GM19463 (cell line): Measurements from ENCODE around the gene E2F4.

Source experiments
- ATAC-seq: cut with Tn5 transposase; IDR thresholded peaks from one replicate; pipeline ENCODE4 v1.9.1; 2021; ENCODE audit warnings: mild to moderate bottlenecking, moderate library complexity; ENCODE audit not compliant: unreplicated experiment

Gene E2F4

DNA sequence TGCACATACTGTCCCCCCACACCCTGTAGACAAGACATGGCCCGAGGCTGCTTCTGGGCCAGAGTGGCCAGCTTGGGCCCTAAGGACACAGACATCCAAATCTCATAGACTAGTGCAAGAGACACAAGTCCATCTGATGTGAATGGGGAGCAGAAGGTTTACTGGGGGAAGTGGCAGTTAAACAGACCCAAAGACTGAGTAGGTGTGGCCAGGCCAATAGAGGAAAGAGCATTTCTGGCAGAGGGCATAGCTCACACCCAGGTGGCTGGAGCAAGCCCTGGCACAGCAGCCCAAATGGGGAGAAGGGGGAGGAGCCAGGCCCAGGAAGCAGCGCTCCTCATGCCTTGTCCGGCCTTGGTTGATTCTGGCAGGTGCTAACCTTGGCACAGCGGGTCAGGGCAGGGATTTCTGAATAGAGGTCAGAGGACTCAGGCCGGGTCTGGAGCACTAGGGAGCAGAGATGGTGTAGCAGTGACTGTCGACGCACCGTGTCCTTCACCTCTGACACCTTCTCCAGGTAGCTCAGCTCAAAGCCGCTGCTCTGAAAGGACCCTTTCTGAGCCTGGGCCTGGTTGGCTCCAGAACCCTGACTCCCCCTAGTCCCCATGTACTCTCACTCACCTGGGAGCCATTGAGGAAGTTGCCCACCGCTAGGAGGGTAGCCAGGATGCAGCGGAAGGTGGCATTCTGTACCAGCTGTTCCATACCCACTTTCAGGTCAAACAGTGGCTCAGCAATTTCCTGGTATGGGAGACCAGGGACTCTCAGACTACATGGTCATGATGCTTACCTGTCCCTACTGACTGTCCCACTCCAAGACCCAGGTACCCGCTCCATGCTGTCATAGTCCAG, 39.1 kb downstream of the E2F4 start:
- no peak for ATAC-seq

DNA sequence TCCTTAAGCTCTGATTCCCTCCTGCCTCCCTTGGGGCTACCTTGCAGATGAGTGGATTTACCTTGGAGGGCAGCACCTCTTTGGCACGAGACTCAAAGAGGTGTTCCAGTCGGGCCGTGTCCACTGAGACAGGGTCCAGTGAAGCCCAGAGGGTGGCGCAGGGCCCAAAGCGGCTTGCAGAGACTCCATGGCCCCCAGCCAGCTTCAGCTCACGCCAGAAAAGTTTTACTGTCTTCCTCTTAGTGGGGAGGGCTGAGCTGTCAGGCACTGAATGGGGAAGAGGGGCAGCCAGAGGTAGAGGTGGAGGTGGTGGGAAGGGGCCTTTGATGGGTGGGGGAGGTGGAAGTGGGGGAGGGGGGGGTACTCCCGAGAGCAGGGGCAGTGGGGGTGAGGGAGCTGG, 41.6 kb downstream of the E2F4 start:
- ATAC-seq: no peak

DNA sequence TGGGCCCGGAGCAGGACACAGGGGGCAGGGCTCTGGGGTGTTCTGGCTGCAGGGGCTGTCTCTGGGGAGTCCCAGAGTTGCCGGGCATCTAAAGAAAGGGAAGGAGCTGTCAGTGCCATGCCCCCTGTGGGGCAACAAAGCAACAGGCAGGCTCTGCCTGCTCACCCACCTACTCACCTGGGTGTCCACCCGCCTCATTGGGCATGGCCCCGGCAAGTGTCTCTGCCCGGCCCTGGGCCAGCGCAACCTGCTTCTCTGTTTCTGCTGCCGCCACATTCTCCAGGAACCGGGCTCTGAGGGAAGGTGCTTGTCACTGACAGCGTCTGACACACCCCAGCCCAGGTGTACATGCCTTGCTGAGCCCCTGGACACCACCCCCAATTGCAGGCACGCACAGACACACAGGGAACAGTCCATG, 42.2 kb downstream of the E2F4 start:
- ATAC-seq: no peak

DNA sequence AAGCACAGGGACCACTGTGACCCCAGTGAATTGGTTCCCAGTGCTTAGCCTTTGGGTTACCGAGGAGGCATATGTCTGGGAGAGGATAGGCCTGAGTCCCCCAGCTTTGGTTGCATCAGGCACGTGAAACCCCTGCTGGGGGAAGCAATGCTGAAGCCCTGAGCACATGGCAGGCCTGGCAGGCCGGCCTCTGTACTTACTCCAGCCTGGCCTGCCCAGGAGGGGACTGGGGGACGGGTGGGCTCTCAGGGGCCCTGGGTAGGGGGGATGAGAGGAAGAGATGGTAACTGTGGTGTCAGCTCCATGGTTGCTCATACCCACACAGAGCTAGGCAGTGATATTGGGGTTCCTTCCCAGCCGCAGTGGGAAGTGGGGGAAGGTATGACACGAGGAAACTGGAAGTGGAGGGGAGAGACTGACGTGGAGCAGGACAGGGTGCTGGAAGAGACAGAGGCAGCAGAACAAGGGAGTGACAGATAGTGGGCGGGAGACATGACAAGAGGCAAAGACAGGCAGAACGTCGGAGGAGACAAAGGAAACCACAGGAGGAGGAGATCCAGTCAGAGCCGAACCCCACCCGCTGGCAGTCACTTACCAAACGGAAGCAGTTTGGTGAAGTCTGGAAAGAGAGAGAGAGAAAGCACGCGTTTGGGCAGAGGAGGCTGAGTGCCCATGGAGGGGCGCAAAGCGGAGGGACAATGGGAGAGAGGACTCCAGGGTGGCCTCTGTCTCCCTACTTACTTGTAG, 44.0 kb downstream of the E2F4 start:
- no peak for ATAC-seq

DNA sequence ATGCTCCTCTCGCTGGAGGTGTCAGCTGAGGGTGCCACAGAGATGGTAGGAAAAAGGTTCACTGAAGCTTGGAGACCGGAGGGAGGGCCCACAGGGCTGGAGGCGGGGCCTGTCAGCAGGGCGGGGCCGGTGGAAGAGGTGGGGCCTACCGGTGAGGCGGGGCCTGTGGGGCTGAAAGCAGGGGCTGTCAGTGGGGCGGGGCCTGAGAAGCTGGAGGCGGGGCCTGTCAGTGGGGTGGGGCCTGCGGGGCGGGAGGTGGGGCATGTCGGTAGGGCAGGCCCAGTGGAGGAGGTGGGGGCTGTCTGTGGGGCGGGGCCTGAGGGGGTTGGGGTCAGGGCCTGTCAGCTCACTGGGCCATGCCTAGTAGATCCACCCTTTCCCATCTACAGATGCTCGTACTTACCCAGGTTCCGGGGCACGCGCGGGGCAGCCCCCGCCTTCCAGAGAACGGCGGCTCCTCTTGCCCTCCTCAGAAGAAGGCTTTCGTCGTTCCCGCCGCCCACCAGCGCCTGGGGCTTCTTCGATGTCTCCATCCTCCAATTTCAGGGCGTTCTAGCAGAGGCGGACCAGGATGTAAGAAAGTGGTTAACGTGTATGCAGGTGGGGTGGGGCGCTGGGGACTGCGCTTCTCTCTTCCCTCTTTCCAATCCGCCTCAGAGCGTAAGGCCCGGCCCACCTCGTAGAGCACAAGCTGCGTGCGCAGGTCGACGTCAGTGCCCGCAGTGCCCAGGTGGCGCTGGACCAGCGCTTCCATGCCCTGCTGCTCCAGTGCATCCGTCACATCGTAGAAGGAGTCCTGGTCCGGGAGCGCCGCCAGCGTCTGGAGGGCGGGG, 44.8 kb downstream of the E2F4 start:
- no peak for ATAC-seq

DNA sequence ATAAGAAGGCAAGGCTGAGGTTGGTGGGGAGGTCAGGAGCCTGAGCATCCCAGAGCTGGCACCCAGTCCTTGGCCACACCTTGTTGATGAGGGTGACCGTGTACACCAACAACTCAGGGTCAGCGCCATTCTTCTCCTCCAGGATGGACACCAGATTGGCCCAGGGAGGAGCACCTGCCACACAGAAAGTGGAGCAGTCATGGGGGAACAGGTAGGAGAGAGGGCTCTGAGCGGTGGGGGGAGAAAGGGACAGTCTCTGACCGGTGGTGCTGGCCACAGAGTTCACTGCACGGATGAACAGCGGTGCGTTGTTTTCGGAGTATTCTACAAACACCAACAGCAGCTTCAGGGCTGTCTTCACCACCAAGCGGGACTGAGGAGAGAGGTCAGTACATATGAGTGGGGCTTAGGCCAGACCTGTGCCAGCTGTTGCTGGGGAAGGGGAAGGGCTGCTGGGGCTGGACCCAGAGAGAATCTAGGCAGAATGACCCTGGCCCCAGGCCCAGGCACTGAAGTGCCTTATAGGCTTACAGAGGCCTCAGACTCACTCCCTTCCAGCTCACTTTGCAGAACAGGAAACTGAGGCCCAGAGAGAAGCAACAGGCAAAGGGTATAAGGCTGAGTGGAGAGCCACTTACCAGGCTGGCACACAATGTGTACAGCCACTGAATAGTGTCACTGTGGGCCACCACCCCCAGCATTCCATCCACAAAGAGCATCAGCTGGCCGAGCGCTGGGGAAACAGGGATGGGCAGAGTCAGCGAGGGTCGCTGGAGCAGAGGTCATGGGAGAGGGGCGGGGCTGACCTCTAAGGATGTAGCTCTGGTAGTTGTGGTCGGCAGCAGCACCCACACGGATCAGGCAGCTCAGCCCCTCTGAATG, 45.7 kb downstream of the E2F4 start:
- no peak for ATAC-seq

DNA sequence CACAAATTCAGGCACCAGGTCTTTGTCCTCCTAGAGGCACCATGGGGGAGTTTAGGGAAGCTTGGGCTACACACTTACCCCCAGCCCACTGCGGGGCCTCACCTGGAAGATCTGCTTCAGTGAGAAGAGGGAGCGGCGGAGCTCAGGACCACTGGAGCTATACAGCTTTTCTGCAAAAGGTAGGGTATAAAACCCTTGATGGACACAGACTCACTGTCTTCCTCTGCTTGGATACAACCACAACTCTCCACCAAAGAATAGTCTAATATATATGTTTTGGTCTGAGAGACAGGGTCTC, 46.3 kb downstream of the E2F4 start:
- no peak for ATAC-seq

DNA sequence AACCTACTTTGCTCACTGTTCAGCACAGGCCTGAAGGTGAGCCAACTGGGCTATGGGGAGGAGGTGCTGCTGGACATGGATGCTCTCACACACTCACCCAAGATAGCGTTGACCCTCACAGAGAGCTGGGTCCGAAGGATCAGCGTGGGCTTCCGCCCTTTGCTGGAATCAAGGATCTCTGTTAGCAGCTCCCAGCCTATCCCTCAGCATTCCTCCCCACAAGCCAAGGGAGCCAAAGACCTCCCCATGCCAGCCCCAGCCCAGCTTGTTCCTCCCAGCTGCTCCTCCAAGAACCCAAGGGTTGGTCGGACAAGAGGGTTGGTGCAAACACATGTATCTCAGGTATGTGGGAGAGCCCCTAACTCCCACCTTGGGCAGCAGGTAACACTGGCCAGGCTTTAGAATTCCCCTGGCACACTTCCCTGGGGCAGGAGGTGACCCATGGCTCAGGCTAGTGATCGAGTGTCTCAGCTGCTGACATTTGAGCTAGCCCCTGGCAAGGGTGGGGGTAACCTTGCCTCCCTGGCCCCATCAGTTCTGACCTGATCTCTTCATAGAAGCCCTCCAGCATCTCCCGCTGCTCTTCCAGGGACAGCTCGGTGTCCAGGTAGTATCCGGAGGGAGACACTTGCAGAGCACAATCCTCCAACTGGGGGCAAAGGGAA, 47.0 kb downstream of the E2F4 start:
- ATAC-seq: no peak

DNA sequence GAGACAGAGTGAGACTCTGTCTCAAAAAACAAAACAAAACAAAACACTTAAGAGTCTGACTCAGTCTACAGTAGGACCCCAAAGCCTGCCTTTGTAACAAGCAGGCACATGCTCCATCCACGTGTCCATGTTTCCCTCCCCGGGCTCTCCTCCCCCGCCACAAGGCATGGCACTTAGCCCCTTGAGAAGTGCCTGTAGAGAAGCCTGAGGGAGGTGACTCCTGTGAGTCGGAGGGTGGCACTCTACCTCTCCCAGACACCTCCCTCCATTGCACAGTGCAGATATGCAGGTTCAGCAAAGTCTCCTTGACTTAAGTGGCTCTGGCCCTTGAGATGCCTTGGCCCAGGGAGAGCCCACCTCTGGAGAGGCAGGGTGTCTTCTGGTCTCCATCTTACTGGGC, 48.6 kb downstream of the E2F4 start:
- ATAC-seq: no peak

DNA sequence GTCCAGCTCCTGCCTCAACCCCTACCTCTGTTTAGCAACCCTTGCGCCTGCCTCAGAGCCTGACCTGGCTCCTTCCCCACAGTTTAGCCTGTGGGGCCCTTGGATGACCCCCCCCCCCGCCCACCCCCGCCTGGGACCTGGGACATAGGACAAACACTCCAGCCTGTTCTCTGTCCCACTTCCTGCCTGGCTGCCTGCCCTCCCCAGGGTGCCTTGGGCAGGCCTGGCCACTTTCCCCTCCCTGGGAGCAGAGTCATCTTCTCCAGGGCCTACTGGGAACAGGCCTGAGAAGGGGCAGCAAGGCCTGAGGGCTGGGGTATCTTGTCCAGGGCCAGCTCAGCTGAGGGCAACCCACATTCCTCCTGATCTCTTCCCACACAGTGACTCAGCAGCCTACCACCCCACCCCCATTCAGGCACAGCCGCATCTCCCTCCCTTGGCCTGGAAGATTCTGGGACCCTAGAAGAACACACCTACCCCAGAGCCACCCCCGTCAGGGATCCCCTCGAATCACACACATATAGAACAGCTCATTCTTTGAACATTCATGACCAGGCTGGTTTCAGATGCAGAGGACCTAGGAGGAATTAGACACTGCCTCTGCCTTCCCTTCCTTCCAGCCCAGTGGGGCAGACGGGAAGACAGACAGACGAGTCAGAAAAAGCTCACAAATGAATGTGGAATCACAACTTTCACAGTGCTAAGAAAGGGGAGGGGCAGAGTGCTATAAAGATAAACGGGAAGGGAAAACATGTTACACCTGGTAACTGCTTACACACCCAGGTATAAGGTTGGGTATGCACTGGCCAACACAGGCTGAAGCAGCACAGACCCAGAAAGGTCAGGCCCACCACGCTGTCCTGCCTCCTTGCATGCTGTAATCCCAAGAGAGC, 49.3 kb downstream of the E2F4 start:
- no peak for ATAC-seq

DNA sequence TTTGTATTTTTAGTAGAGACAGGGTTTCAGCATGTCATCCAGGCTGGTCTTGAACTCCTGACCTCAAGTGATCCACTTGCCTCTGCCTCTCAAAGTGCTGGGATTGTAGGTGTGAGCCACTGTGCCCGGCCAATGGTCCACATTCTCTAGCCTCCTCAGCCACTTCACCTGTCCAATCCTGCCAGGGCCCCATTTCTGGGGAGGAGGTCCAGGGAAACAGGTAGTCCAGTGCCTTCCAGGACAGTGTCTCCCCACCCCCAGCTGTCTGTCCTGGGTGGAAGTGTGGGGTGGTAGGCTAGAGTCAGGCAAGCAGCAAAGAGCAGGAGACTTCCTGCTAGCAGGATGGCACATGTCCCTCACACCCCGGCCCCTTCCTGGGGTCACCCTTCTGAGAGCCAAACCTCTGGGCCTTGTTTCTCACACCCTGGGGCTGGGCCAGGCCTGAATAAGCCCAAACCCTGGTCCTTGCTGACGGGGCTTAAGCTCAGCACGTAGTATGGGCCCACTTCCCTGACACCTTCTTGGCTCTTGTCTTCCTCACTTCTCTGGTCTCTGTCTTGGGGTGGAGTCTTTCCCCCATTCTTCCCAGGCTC, 50.3 kb downstream of the E2F4 start:
- no peak for ATAC-seq

DNA sequence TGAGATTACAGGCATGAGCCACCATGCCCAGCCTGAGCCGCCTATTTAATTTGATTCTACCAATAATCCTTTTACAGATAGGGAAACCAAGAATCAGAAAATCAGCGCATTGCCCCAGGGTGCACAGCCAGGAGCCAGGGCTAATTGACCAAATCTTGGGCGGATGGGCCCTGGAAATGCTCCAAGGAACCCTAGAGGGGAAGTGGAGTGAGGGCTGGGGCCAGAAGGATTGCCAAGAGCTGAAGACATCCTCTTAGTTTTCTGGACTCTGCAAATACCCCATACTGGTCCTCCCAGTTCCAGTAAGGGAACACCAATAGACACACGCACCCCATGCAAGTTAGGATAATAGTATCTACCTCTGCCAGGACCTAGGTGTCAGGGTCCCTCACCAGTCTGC, 51.5 kb downstream of the E2F4 start:
- ATAC-seq: no peak

DNA sequence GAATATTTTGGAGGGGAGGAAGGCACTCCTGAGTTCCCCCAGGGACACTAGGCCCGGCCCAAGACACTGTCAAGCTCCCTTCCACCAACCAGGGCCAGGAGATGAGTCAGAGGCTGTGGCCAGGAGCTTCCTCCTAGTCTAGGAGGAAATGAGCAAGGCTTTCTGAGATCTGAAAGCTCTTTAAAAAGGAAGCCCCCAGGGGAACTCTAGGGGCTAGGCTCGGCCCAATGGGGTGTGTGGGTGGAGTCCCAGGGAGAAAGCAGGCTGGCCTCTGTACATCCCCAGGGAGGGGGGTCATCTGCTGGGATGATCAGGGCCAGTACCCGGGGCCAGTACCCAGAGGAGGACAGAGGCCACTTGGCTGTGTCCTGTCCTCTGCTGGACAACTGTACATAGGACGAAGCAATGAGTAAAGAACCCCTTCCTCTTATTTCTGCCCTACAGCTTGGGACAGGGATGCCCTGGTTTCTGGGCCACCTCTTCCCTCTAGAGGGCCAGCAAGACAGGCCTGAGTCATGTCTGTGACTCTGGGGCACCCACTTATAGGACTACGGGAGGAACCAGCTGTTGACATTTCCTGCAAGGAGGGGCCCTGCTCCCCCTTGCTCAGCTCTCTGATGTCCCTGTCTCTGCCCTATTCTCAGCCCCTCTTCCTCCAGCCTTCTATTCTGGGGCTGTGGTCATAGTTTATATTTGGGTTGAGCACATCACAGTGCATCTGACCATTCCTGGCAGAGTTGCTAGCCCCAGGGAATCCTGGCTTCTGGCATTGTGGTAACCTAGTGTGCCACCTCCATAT, 52.6 kb downstream of the E2F4 start:
- peak; percentile 55 for ATAC-seq

DNA sequence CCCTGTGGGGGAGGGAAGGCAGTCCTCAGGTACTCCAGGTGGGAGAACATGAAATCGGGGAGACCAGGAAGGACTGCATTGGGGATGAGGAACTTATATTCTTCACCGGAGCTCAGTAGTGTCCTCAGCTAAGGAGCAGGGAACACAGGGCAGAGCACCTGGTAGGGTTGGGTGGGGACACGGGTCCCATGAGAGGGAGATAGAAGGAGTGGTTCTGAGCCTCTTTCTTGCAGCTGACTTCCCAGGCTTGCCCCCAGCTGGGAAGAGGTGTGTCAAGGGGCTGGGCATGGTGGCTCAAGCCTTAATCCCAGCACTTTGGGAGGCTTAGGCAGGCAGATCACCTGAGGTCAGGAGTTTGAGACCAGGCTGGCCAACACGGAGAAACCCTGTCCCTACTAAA, 53.2 kb downstream of the E2F4 start:
- ATAC-seq: no peak

DNA sequence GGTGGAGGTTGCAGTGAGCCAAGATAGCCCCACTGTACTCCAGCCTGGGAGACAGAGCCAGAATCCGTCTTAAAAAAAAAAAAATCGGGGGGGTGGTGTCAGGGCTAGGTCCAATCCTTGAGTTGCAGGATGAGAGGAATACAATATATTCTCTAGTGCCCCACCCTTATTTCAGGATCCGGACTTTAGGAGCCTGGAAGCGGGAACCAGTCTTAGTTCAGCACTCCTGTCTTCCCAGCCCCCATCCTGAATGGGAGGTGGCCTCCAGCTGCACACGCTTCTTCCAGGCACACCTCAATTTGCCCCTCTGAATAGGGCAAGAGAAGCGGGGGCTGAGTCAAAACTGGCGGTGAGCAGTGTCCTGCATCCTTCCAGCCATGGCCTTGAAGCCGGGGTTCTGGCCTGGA, 53.7 kb downstream of the E2F4 start:
- no peak for ATAC-seq

DNA sequence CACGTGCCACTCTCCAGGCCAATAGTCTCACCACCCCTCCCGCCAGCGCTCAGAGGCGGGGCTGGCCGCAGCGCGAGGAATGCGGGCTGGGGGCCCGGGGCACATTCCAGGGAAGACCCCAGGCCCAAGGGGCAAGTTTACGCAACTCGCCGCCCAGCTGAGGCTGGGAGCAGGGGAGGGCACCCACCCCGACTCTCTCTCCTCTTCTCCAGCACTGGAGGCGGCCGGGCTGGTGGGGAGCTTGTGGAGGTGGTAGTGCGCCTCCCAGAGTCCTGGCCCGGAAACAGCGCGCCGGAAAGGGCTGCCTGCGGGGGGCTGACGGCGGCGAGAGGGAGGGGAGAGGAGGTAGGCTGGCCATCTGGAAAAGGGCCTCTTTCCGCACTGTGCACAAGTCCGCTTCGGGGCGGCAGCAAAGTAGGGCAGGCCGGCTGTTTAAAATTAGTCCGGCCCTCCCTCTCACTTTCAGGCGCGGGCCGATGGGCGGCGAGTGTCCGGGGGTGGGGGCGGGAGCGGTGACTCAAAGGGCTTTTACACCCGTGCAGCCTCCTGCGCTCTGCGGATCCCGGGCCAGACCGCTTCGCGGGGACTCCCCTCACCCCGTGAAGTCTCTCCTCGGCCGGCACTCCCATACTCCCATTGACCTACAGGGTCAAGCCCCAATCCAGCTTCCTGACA, 54.3 kb downstream of the E2F4 start:
- ATAC-seq: peak; percentile 23

DNA sequence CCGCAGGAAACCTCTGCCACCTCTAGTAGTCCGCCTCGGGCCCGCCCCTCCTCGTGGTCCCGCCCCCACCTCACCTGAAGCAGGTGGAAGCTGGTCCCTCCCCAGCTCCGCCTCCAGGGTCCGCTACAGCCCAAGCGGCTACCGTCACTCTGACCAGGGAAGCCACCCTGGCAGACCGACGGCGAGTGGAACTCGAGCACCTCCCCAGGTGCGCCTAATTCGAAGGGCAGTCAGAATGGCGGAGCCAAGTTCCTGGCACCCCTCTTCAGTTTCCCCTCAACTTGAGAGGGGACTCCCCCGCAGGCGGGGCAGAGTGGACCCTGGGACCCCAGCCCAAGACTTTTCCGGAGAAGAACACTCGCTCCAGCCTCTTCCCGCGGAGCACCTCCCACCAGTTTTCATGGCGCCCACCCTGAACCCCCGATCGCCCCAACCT, 54.8 kb downstream of the E2F4 start:
- ATAC-seq: peak; percentile 4
